ENCODE measurements around the gene PCSK5. TPM values are rescaled to one million over a fixed set of nuclear protein-coding genes. Genes with fewer than 3 reads are reported as not detected.
A peak's percentile ranks its signal among the peaks of the same experiment; 100 is the strongest.

The PCSK5 gene
- total RNA-seq, 2 experiments from 2014 or later = 0.76 TPM; not detected in 1

DNA sequence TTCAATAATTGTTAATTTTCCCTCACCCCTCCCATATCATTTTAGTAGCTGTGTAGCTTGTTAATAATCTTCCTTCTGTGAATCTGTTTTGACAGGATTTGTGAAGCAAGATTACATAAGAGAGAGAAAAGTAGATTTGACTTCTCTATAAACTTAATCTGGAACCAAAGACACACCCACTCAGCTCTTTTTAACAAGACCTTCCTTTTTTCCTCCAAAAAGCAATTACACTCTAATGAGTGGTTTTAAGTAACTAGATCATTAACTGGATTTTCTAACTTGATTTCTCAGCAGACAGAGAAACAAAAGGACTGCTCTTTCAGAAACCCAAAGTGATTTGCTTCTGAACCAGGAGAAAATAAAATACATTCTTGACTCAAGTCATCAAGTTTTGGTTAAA lies 481.9 kb downstream of the PCSK5 start:
- no peak for TF ChIP-seq EZH2phosphoT487 (IDR thresholded peaks at IDR 0.05; ENCODE audit: borderline replicate concordance, low read depth, low read length)
- TF ChIP-seq, protein P1, sequence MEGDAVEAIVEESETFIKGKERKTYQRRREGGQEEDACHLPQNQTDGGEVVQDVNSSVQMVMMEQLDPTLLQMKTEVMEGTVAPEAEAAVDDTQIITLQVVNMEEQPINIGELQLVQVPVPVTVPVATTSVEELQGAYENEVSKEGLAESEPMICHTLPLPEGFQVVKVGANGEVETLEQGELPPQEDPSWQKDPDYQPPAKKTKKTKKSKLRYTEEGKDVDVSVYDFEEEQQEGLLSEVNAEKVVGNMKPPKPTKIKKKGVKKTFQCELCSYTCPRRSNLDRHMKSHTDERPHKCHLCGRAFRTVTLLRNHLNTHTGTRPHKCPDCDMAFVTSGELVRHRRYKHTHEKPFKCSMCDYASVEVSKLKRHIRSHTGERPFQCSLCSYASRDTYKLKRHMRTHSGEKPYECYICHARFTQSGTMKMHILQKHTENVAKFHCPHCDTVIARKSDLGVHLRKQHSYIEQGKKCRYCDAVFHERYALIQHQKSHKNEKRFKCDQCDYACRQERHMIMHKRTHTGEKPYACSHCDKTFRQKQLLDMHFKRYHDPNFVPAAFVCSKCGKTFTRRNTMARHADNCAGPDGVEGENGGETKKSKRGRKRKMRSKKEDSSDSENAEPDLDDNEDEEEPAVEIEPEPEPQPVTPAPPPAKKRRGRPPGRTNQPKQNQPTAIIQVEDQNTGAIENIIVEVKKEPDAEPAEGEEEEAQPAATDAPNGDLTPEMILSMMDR (conservative IDR thresholded peaks at IDR 0.05; ENCODE audit: low read length) = no peak
- Histone ChIP-seq H3K79me2 (ENCODE audit: insufficient read depth, low read depth, low read length) (no peaks in the 10 kb centered on the region), H3K36me3 (ENCODE audit: insufficient read depth, low read length) (no peaks in the 10 kb centered on the region), H3K4me3 (ENCODE audit: low read depth, low read length, poor library complexity, severe bottlenecking) (no peak overlapping the region), H3K9me3 (ENCODE audit: low read length) (no peaks in the 10 kb centered on the region), H3K4me1 (ENCODE audit: insufficient read depth, low read length, poor library complexity, severe bottlenecking) (peaks cover 56% of the 10 kb centered on the region), H2AFZ (ENCODE audit: low read length) (peak overlapping the region; percentile 71; the same call in 1 of the 2 replicates), H4K20me1 (ENCODE audit: insufficient read depth, low read length) (no peaks in the 10 kb centered on the region), H3K27ac (ENCODE audit: low read depth, low read length, poor library complexity, severe bottlenecking) (peak overlapping the region; percentile 88), H3K9me2 (ENCODE audit: insufficient read depth, low read length) (no peaks in the 10 kb centered on the region), H3K4me2 (ENCODE audit: low read length) (peak overlapping the region; percentile 45)
- intact Hi-C loops (cut with micrococcal nuclease; ENCODE audit: unreplicated experiment) = no loop called here
- no peak for DNase-seq (ENCODE audit: low spot score)
- no TSS peak for BruUV-seq (replicated peaks)
- CTCF ChIA-PET (ENCODE audit: unreplicated experiment) = no interaction called here
- POLR2A ChIA-PET = interaction anchor here (1.4 to 9.6 kb wide), 2 partner anchors 12 to 21 kb away, joined by 8 to 74 read pairs; partner anchors contain the start of gene RFK

DNA sequence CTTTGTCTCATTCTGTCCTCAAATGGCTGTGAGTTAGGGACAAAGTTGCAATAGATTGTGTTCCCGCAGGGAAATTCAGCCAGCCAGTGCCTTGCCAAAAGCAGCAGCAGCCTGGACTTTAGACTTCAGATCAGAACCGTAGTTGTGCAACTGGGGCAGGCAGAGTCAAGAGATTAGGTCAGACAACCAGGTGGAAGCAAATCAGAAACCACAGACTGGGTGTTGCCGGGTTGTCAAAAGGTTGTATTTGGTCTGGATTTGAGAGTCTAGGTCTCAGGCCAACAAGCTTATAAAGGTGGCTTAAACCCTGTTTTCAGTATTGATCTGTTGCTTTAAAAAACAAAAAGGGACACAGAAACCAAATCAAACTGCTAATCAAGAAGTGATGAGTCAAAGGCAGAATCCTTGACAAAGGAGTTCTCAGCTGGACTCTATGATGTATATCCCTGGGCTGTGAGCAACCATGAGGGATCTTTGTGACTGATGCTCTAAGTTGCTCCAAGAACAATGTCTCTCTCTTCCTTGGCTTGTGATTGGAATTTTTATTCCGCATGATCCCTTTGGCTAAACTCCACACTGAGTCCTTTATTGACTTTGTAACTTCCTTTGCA lies 482.8 kb downstream of the PCSK5 start:
- no peaks in the 10 kb centered on the region for H4K20me1 ChIP-seq (ENCODE audit: insufficient read depth, low read length)
- CTCF ChIA-PET (ENCODE audit: unreplicated experiment) = interaction anchor here (1.6 kb wide), 1 partner anchor 10 kb away, joined by 3 read pairs; no protein-coding TSS in a partner anchor
- POLR2A ChIA-PET = interaction anchor here (0.7 to 9.6 kb wide), 2 partner anchors 20 to 31 kb away, joined by 3 to 74 read pairs; partner anchors contain the start of gene RFK
- no TSS peak for BruUV-seq (replicated peaks)
- H3K27ac ChIP-seq (ENCODE audit: low read depth, low read length, poor library complexity, severe bottlenecking) = peak overlapping the region; percentile 88
- H3K4me3 ChIP-seq (ENCODE audit: low read depth, low read length, poor library complexity, severe bottlenecking) = no peak overlapping the region
- peak overlapping the region; percentile 71 for H2AFZ ChIP-seq (ENCODE audit: low read length)
- H3K4me1 ChIP-seq (ENCODE audit: insufficient read depth, low read length, poor library complexity, severe bottlenecking) = peaks cover 56% of the 10 kb centered on the region
- TF ChIP-seq, protein P1 (conservative IDR thresholded peaks at IDR 0.05; ENCODE audit: low read length) = no peak
- no peak for TF ChIP-seq EZH2phosphoT487 (IDR thresholded peaks at IDR 0.05; ENCODE audit: borderline replicate concordance, low read depth, low read length)
- DNase-seq (ENCODE audit: low spot score) = peak; percentile 33
- H3K9me3 ChIP-seq (ENCODE audit: low read length) = no peaks in the 10 kb centered on the region
- H3K4me2 ChIP-seq (ENCODE audit: low read length) = peak overlapping the region; percentile 45
- H3K9me2 ChIP-seq (ENCODE audit: insufficient read depth, low read length) = no peaks in the 10 kb centered on the region
- no peaks in the 10 kb centered on the region for H3K79me2 ChIP-seq (ENCODE audit: insufficient read depth, low read depth, low read length)
- intact Hi-C loops (cut with micrococcal nuclease; ENCODE audit: unreplicated experiment) = no loop called here
- H3K36me3 ChIP-seq (ENCODE audit: insufficient read depth, low read length) = no peaks in the 10 kb centered on the region

All from OCI-LY7 (cell line).